K562 (cell line): Measurements from ENCODE around the gene CFAP54. TPM values are rescaled to one million over a fixed set of nuclear protein-coding genes. Genes with fewer than 3 reads are reported as not detected.

Source experiments
- CUX1 ChIP-seq: fragments of 200-800 bp; sonication (Bioruptor generic); IDR thresholded peaks from 2 replicates; pipeline ENCODE4 v1.6.1; 2016; ENCODE audit warnings: missing genetic modification characterization, missing compliant biosample characterization
- MBD2 ChIP-seq: sonication (generic); IDR thresholded peaks from 2 replicates; pipeline ENCODE4 v1.6.1; 2016; ENCODE audit warnings: low read depth, borderline replicate concordance
- MGA ChIP-seq: fragments of 450-650 bp; IDR thresholded peaks from 2 replicates; pipeline ENCODE4 v1.6.1; 2016; ENCODE audit warnings: mild to moderate bottlenecking, moderate library complexity
- STAT5B ChIP-seq: fragments of 250-450 bp; sonication (Bioruptor Pico); IDR thresholded peaks from 2 replicates; pipeline ENCODE4 v1.8.0; 2021; ENCODE audit warnings: mild to moderate bottlenecking, inconsistent platforms
- ZNF785 ChIP-seq: fragments of 250-450 bp; sonication (Bioruptor Pico); IDR thresholded peaks from 2 replicates; pipeline ENCODE4 v1.4.0; 2020; ENCODE audit warnings: mild to moderate bottlenecking
- polyA plus RNA-seq, 8 experiments: library from polyadenylated mRNA; depleted of rRNA in 4 of 8; stranded (reverse) in 5 of 8; unstranded in 3 of 8; fragments of >200 nt; fragmentation: Nextera tagmentation in 2 of 8; fragmentation: Illumina TruSeq in 1 of 8; extraction: Ambion mirVana in 2 of 8; extraction: Trizol in 1 of 8; gene quantifications; 2 replicates each; pipeline versions ENCODE4 v1.2.1 to v1.2.3, GENCODE V29; 2011 to 2014; ENCODE audit warnings: inconsistent platforms in 1 of 8, missing spikeins in 1 of 8
- total RNA-seq, 7 experiments: library from RNA; depleted of rRNA in 6 of 7; stranded (reverse); fragments of >200 nt in 6 of 7; fragmentation: Illumina TruSeq in 2 of 7; extraction: Trizol in 2 of 7; gene quantifications; 2 replicates each; pipeline versions ENCODE4 v1.2.1 to v1.2.3, GENCODE V29; 2011 to 2021; ENCODE audit warnings: low replicate concordance in 1 of 7

Gene CFAP54
- total and polyA plus RNA-seq, 9 of the 15 experiments (the other 6 are each of a cell fraction or from before 2014, with no cell fraction given): 0.03 to 0.23 (median 0.10) TPM; not detected in 3

- no peak for TF ChIP-seq MGA
- TF ChIP-seq MBD2: no peak
- TF ChIP-seq ZNF785: no peak
- no peak for TF ChIP-seq CUX1 (CRISPR knock-in tag)
- TF ChIP-seq STAT5B (CRISPR knock-in tag): no peak
- TF ChIP-seq, all 486 proteins: peak for 0
These were observed 220.9 kb downstream of the CFAP54 start (continued) for GRCh38 chr12:96710127-96710745.
